Measurements from ENCODE around the gene ELF4.

Gene ELF4

GRCh38 chrX:130055899-130056298 lies 54.4 kb downstream of the ELF4 start:
- peak overlapping the region in 1 of 3 experiments; percentile 27 for H3K4me3 Mint-ChIP-seq
- H3K9me3 Mint-ChIP-seq = peaks cover 10% of the 10 kb centered on the region
- peaks cover 4% of the 10 kb centered on the region for H3K27me3 Mint-ChIP-seq (ENCODE audit: low read depth)
- peaks cover 37% of the 10 kb centered on the region for H3K36me3 Mint-ChIP-seq (ENCODE audit: low read depth)
- H3K27ac Mint-ChIP-seq = peak overlapping the region in 2 of 3 experiments; percentile 73 to 89
- peaks cover 47% of the 10 kb centered on the region for H3K4me1 Mint-ChIP-seq
- TF ChIP-seq CTCF (IDR thresholded peaks at IDR 0.05; ENCODE audit: unreplicated experiment in 3 of 3) = no peak

- Mint-ChIP-seq H3K36me3 (ENCODE audit: low read depth) (peaks cover 44% of the 10 kb centered on the region), H3K27ac (peak overlapping the region; percentile 73 to 95 (median 89)), H3K4me1 (peaks cover 47% of the 10 kb centered on the region), H3K4me3 (peak overlapping the region in 2 of 3 experiments; percentile 24 to 62), H3K27me3 (ENCODE audit: low read depth) (peaks cover 4% of the 10 kb centered on the region), H3K9me3 (peaks cover 10% of the 10 kb centered on the region)
- TF ChIP-seq CTCF (IDR thresholded peaks at IDR 0.05; ENCODE audit: unreplicated experiment in 3 of 3) = no peak
These were observed 55.2 kb downstream of the ELF4 start for GRCh38 chrX:130055103-130055502.

GRCh38 chrX:130053236-130053635 lies 57.1 kb downstream of the ELF4 start:
- TF ChIP-seq CTCF (IDR thresholded peaks at IDR 0.05; ENCODE audit: unreplicated experiment in 3 of 3) = no peak
- Mint-ChIP-seq H3K36me3 (ENCODE audit: low read depth) (peaks cover 57% of the 10 kb centered on the region), H3K4me3 (no peak overlapping the region), H3K27me3 (ENCODE audit: low read depth) (peaks cover 4% of the 10 kb centered on the region), H3K27ac (peak overlapping the region in 1 of 3 experiments; percentile 73), H3K4me1 (peaks cover 38% of the 10 kb centered on the region), H3K9me3 (peaks cover 11% of the 10 kb centered on the region)

GRCh38 chrX:130051176-130051845 lies 59.0 kb downstream of the ELF4 start:
- no peak for TF ChIP-seq CTCF (IDR thresholded peaks at IDR 0.05; ENCODE audit: unreplicated experiment in 3 of 3)
- Mint-ChIP-seq H3K4me3 (no peak overlapping the region), H3K27me3 (ENCODE audit: low read depth) (no peaks in the 10 kb centered on the region), H3K27ac (no peak overlapping the region), H3K9me3 (peaks cover 16% of the 10 kb centered on the region), H3K36me3 (ENCODE audit: low read depth) (peaks cover 71% of the 10 kb centered on the region), H3K4me1 (peaks cover 30% of the 10 kb centered on the region)

- H3K27ac Mint-ChIP-seq = no peak overlapping the region
- no peak for TF ChIP-seq CTCF (IDR thresholded peaks at IDR 0.05; ENCODE audit: unreplicated experiment in 3 of 3)
- H3K9me3 Mint-ChIP-seq = peaks cover 17% of the 10 kb centered on the region
- no peaks in the 10 kb centered on the region for H3K27me3 Mint-ChIP-seq (ENCODE audit: low read depth)
- H3K36me3 Mint-ChIP-seq (ENCODE audit: low read depth) = peaks cover 65% of the 10 kb centered on the region
- H3K4me3 Mint-ChIP-seq = no peak overlapping the region
- H3K4me1 Mint-ChIP-seq = peaks cover 16% of the 10 kb centered on the region
These were observed 60.5 kb downstream of the ELF4 start for GRCh38 chrX:130049821-130050220.

- TF ChIP-seq CTCF (IDR thresholded peaks at IDR 0.05; ENCODE audit: unreplicated experiment in 3 of 3) = no peak
- Mint-ChIP-seq H3K36me3 (ENCODE audit: low read depth) (peaks cover 62% of the 10 kb centered on the region), H3K4me3 (no peak overlapping the region), H3K9me3 (peaks cover 14% of the 10 kb centered on the region), H3K4me1 (peaks cover 6% of the 10 kb centered on the region), H3K27ac (no peak overlapping the region), H3K27me3 (ENCODE audit: low read depth) (no peaks in the 10 kb centered on the region)
These were observed 61.5 kb downstream of the ELF4 start for GRCh38 chrX:130048686-130049222.
